Lower leg skin (tissue), 3 donors: ENCODE results near the gene DNLZ.

Experiments used
- POLR2A ChIP-seq, 2 donors: fragments of 450-650 bp; IDR thresholded peaks; one replicate each; pipeline ENCODE4 v1.6.1; 2016 to 2017; ENCODE audit warnings: antibody characterized with exemption in 2 of 2, mild to moderate bottlenecking in 1 of 2, moderate library complexity in 1 of 2
- TF ChIP-seq, protein P1 (sequence below), 3 donors: fragments of 450-650 bp; IDR thresholded peaks; one replicate each; pipeline ENCODE4 v1.5.1; 2016; ENCODE audit warnings: antibody characterized with exemption in 3 of 3, mild to moderate bottlenecking in 3 of 3, moderate library complexity in 2 of 3

GRCh38 chr9:136412962-136413361, 49.4 kb upstream of the DNLZ start:
- TF ChIP-seq, protein P1, sequence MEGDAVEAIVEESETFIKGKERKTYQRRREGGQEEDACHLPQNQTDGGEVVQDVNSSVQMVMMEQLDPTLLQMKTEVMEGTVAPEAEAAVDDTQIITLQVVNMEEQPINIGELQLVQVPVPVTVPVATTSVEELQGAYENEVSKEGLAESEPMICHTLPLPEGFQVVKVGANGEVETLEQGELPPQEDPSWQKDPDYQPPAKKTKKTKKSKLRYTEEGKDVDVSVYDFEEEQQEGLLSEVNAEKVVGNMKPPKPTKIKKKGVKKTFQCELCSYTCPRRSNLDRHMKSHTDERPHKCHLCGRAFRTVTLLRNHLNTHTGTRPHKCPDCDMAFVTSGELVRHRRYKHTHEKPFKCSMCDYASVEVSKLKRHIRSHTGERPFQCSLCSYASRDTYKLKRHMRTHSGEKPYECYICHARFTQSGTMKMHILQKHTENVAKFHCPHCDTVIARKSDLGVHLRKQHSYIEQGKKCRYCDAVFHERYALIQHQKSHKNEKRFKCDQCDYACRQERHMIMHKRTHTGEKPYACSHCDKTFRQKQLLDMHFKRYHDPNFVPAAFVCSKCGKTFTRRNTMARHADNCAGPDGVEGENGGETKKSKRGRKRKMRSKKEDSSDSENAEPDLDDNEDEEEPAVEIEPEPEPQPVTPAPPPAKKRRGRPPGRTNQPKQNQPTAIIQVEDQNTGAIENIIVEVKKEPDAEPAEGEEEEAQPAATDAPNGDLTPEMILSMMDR (IDR thresholded peaks at IDR 0.05), result no peak
- TF ChIP-seq POLR2A (IDR thresholded peaks at IDR 0.05), result no peak
